Loucy (cell line): ENCODE data around the gene GSTM3.

Experiments
- H2AFZ ChIP-seq: fragments of 200-600 bp; sonication (generic); 2 replicates; pipeline ENCODE4 v1.6.0; 2016; ENCODE audit warnings: antibody characterized with exemption, mild to moderate bottlenecking, low read length, moderate library complexity
- H3F3A ChIP-seq: fragments of 200-600 bp; 2 replicates; pipeline ENCODE4 v1.6.0; 2016; ENCODE audit warnings: antibody characterized with exemption, low read depth, mild to moderate bottlenecking
- H3K27me3 ChIP-seq: fragments of 200-600 bp; sonication (generic); 2 replicates; pipeline ENCODE4 v1.6.1; 2014; ENCODE audit warnings: low read length, mild to moderate bottlenecking; ENCODE audit not compliant: insufficient read depth, poor library complexity, severe bottlenecking
- H3K36me3 ChIP-seq: fragments of 200-600 bp; sonication (generic); 2 replicates; pipeline ENCODE4 v1.6.1; 2016; ENCODE audit warnings: low read length; ENCODE audit not compliant: insufficient read depth
- H3K4me1 ChIP-seq: fragments of 200-600 bp; sonication (generic); 2 replicates; pipeline ENCODE4 v1.5.1; 2014; ENCODE audit warnings: low read length, mild to moderate bottlenecking; ENCODE audit not compliant: insufficient read depth, poor library complexity, severe bottlenecking
- H3K4me2 ChIP-seq: fragments of 200-600 bp; sonication (generic); 2 replicates; pipeline ENCODE4 v1.6.0; 2014; ENCODE audit warnings: antibody characterized with exemption, low read length, low read depth, mild to moderate bottlenecking; ENCODE audit not compliant: poor library complexity, severe bottlenecking
- H3K4me3 ChIP-seq: fragments of 200-600 bp; sonication (generic); 2 replicates; pipeline ENCODE4 v1.5.1; 2014; ENCODE audit warnings: low read length, mild to moderate bottlenecking, mixed read lengths; ENCODE audit not compliant: poor library complexity, severe bottlenecking
- H3K79me2 ChIP-seq: fragments of 200-600 bp; sonication (generic); 2 replicates; pipeline ENCODE4 v1.6.1; 2014; ENCODE audit warnings: low read length; ENCODE audit not compliant: insufficient read depth
- H3K9ac ChIP-seq: fragments of 200-600 bp; sonication (generic); 2 replicates; pipeline ENCODE4 v1.6.0; 2014; ENCODE audit warnings: mild to moderate bottlenecking, low read depth, low read length, moderate library complexity; ENCODE audit not compliant: poor library complexity, severe bottlenecking
- H3K9me2 ChIP-seq: fragments of 200-600 bp; sonication (generic); replicated peaks from 2 replicates; pipeline ENCODE4 v1.6.1; 2016; ENCODE audit warnings: low read depth, low read length, mixed read lengths
- H3K9me3 ChIP-seq: fragments of 200-600 bp; sonication (generic); 2 replicates; pipeline ENCODE4 v1.6.1; 2014; ENCODE audit warnings: mild to moderate bottlenecking, antibody characterized with exemption, low read length, low read depth; ENCODE audit not compliant: insufficient read depth
- H4K20me1 ChIP-seq: fragments of 200-600 bp; sonication (generic); 2 replicates; pipeline ENCODE4 v1.6.0; 2014; ENCODE audit warnings: antibody characterized with exemption, low read length, mild to moderate bottlenecking; ENCODE audit not compliant: insufficient read depth, poor library complexity, severe bottlenecking
- EZH2phosphoT487 ChIP-seq: fragments of 200-600 bp; IDR thresholded peaks from 2 replicates; pipeline ENCODE4 v1.6.1; 2018; ENCODE audit warnings: antibody characterized with exemption, mild to moderate bottlenecking, moderate library complexity, borderline replicate concordance
- TF ChIP-seq, protein P1 (sequence below): fragments of 200-600 bp; sonication (generic); conservative IDR thresholded peaks from 2 replicates; pipeline ENCODE4 v1.5.1; 2014; ENCODE audit warnings: mild to moderate bottlenecking, antibody characterized with exemption, low read length

Gene GSTM3

DNA sequence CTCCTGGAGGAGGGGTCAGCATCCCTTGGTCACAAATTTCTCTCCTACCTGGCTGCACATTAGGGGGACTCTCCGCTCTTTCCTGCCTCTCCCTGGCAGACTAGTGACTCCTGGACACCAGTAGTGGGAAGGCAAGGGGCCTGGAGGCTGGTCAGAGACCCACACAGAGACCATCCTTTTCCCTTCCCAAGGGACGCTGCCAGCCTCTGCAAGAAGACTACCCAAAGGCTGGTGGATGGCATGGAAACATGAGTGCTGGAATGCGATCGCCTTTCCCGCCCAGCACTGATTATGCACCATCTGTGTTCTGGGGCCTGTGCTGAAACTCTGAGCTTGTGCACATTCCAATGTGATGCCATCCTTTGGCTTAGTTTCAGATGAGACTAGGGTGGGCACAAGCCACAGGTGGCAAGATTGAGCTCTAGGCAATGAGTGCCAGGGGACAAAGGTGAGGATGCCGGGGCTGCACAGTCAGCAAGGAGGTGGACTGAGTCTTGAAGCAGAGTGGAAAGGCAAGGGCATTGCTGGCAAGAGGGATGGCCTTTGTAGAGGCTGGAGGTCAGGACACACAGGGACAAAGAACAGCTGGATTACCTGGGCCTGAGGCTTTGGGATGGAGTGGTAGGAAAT is 35.5 kb upstream of the GSTM3 start:
- H4K20me1 ChIP-seq, result no peaks in the 10 kb centered on the region
- no peaks in the 10 kb centered on the region for H3K36me3 ChIP-seq
- no peak for TF ChIP-seq EZH2phosphoT487
- TF ChIP-seq, protein P1, sequence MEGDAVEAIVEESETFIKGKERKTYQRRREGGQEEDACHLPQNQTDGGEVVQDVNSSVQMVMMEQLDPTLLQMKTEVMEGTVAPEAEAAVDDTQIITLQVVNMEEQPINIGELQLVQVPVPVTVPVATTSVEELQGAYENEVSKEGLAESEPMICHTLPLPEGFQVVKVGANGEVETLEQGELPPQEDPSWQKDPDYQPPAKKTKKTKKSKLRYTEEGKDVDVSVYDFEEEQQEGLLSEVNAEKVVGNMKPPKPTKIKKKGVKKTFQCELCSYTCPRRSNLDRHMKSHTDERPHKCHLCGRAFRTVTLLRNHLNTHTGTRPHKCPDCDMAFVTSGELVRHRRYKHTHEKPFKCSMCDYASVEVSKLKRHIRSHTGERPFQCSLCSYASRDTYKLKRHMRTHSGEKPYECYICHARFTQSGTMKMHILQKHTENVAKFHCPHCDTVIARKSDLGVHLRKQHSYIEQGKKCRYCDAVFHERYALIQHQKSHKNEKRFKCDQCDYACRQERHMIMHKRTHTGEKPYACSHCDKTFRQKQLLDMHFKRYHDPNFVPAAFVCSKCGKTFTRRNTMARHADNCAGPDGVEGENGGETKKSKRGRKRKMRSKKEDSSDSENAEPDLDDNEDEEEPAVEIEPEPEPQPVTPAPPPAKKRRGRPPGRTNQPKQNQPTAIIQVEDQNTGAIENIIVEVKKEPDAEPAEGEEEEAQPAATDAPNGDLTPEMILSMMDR, result no peak
- H3K9ac ChIP-seq, result no peak overlapping the region
- no peak overlapping the region for H2AFZ ChIP-seq
- H3K4me2 ChIP-seq, result no peak overlapping the region
- no peaks in the 10 kb centered on the region for H3K79me2 ChIP-seq
- no peaks in the 10 kb centered on the region for H3K27me3 ChIP-seq
- H3F3A ChIP-seq, result no peaks in the 10 kb centered on the region
- H3K4me1 ChIP-seq, result peaks cover 21% of the 10 kb centered on the region
- H3K9me3 ChIP-seq, result peaks cover 7% of the 10 kb centered on the region; the same call in 1 of the 2 replicates
- no peak overlapping the region for H3K4me3 ChIP-seq
- H3K9me2 ChIP-seq, result no peaks in the 10 kb centered on the region

DNA sequence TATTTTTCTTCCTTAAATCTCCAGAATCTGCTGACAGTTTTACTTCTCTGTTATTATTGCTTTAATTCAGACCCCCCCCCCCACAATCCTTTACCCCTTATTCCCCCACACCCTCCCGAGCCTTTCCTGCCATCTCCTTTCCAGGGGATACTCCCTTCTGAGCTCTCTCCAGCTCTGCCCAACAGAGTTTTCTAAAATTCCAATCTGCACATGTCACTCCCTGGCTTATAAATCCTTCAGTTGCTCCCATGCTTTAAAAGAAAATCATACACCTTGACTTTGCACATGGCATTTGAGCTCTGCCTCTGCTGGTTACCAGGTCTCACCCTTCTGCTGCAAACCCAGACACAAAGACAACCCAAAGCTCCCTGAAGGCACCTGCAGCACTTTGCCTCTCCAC is 34.6 kb upstream of the GSTM3 start:
- TF ChIP-seq EZH2phosphoT487, result no peak
- TF ChIP-seq, protein P1, result no peak

DNA sequence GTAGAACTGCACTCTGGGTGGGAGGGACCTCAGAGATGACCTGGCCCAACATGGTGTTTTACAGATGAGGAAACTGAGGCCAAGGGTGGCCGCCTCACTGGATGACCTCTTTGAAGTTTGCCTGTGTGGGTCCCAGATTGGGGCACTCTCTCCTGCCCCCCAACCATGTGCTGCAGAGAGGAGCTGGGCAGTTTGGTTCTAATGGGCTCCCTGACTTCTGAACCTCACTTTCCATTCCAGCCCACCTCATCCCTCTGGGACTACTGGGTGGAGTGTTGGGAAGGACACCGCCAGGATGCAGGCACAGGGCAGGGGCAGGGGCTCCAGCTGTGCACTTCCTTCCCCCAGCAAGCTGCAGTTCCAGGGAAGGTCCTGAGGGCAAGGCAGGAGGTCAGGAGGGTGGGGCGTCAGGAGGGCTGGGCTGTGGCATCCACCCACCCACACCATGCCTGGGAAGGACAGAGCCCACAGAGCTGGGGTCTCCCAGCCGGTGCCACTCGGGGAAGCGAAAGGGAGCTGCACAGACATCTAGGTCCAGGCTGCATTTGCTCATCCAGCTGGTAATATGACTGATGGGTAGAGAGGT is 33.2 kb upstream of the GSTM3 start:
- H3K9me2 ChIP-seq, result no peaks in the 10 kb centered on the region
- peak overlapping the region; percentile 47 for H2AFZ ChIP-seq
- H3K4me3 ChIP-seq, result no peak overlapping the region
- no peak overlapping the region for H3K9ac ChIP-seq
- TF ChIP-seq, protein P1, result no peak
- no peaks in the 10 kb centered on the region for H3K27me3 ChIP-seq
- H3K4me2 ChIP-seq, result peak overlapping the region; percentile 19
- no peaks in the 10 kb centered on the region for H3K36me3 ChIP-seq
- H3K79me2 ChIP-seq, result no peaks in the 10 kb centered on the region
- H3K9me3 ChIP-seq, result no peaks in the 10 kb centered on the region
- H4K20me1 ChIP-seq, result no peaks in the 10 kb centered on the region
- no peaks in the 10 kb centered on the region for H3F3A ChIP-seq
- peaks cover 21% of the 10 kb centered on the region for H3K4me1 ChIP-seq

More for the DNA sequence above, 34.6 kb upstream of the GSTM3 start:
- no peak overlapping the region for H3K4me2 ChIP-seq
- no peaks in the 10 kb centered on the region for H4K20me1 ChIP-seq
- H3K4me3 ChIP-seq, result no peak overlapping the region
- H3F3A ChIP-seq, result no peaks in the 10 kb centered on the region
- H3K9me2 ChIP-seq, result no peaks in the 10 kb centered on the region
- no peaks in the 10 kb centered on the region for H3K36me3 ChIP-seq
- no peak overlapping the region for H3K9ac ChIP-seq
- no peak overlapping the region for H2AFZ ChIP-seq
- peaks cover 21% of the 10 kb centered on the region for H3K4me1 ChIP-seq
- no peaks in the 10 kb centered on the region for H3K27me3 ChIP-seq
- H3K79me2 ChIP-seq, result no peaks in the 10 kb centered on the region
- no peaks in the 10 kb centered on the region for H3K9me3 ChIP-seq
